ENCODE measurements around the gene KLF13.

GRCh38 chr15:31379042-31379441, 52.4 kb downstream of the KLF13 start:
- TF ChIP-seq CTCF (conservative IDR thresholded peaks at IDR 0.05 in 1 of 2, IDR thresholded peaks at IDR 0.05 in 1 of 2; ENCODE audit: low read depth in 1 of 2, low read length in 2 of 2), result no peak
- TF ChIP-seq EZH2 (IDR thresholded peaks at IDR 0.05; ENCODE audit: low read length, missing control alignments), result no peak
